GM12878 (cell line): ENCODE data around the gene TMEM214. TPM values are rescaled to one million over a fixed set of nuclear protein-coding genes. Genes with fewer than 3 reads are reported as not detected.

Experiments
- ATAC-seq: fragments of 200-7000 bp; cut with Tn5 transposase; 3 replicates; pipeline ENCODE4 v1.9.1; 2020; ENCODE audit warnings: mild to moderate bottlenecking, moderate library complexity
- BruUV-seq: library from RNA; stranded (reverse); fragments of 400-500 nt; replicated peaks from 2 replicates; lab custom pipeline; 2021; lab: Mats Ljungman, UMichigan
- CTCF ChIA-PET: fragments of 300-600 bp; sonication (Branson Sonifier 250); formaldehyde crosslinking; extraction: SDS; loops from one replicate; lab custom pipeline; 2021; ENCODE audit warnings: inconsistent platforms; lab: Yijun Ruan, JAX
- POLR2A ChIA-PET: fragments of 350-600 bp; formaldehyde crosslinking; extraction: SDS; loops from one replicate; lab custom pipeline; 2021; ENCODE audit warnings: inconsistent platforms; lab: Charles Lee
- RAD21 ChIA-PET: fragments of 300-600 bp; sonication (Branson Sonifier 250); formaldehyde crosslinking; loops from one replicate; lab custom pipeline; 2023; ENCODE audit warnings: antibody characterized with exemption; ENCODE audit not compliant: unreplicated experiment; lab: Charles Lee
- SMC1A ChIA-PET: fragments of 300-600 bp; sonication (Branson Sonifier 250); formaldehyde crosslinking; loops from one replicate; lab custom pipeline; 2023; ENCODE audit not compliant: unreplicated experiment, uncharacterized antibody; lab: Charles Lee
- DNase-seq: peaks from one replicate; pipeline ENCODE4 v3.0.0-alpha.2; 2011; ENCODE audit warnings: low read depth, low spot score
- FAIRE-seq: peaks from 3 replicates; lab custom pipeline; 2011; peaks lifted over from hg19 to GRCh38; lab: Jason Lieb, UNC
- H2AFZ ChIP-seq: 2 replicates; pipeline ENCODE4 v1.6.0; 2011; ENCODE audit warnings: low read depth, low read length, control low read depth; ENCODE audit not compliant: control insufficient read depth
- H3K27ac ChIP-seq: 2 replicates; pipeline ENCODE4 v1.5.1; 2011; ENCODE audit warnings: control low read depth; ENCODE audit not compliant: control insufficient read depth, insufficient read depth
- H3K27me3 ChIP-seq, 2 experiments: replicated peaks in 1 of 2; 2 replicates each; pipeline versions ENCODE4 v1.6.0 to v1.6.1; 2011; ENCODE audit warnings: low read length in 1 of 2; ENCODE audit not compliant: control insufficient read depth in 2 of 2, insufficient read depth in 2 of 2
- H3K36me3 ChIP-seq, 2 experiments: 2 replicates each; pipeline ENCODE4 v1.5.1; 2011; ENCODE audit warnings: low read length in 1 of 2; ENCODE audit not compliant: control insufficient read depth in 2 of 2, insufficient read depth in 2 of 2
- H3K4me1 ChIP-seq: 2 replicates; pipeline ENCODE4 v1.6.1; 2011; ENCODE audit warnings: mild to moderate bottlenecking, low read length, moderate library complexity, mixed read lengths; ENCODE audit not compliant: control insufficient read depth, insufficient read depth
- H3K4me2 ChIP-seq: 2 replicates; pipeline ENCODE4 v1.6.0; 2011; ENCODE audit warnings: control low read depth; ENCODE audit not compliant: control insufficient read depth, insufficient read depth
- H3K4me3 ChIP-seq: fragments of 200-600 bp; sonication (generic); 2 replicates; pipeline ENCODE4 v1.5.1; 2016
- H3K79me2 ChIP-seq: 2 replicates; pipeline ENCODE4 v1.6.0; 2011; ENCODE audit warnings: low read length; ENCODE audit not compliant: control insufficient read depth, insufficient read depth
- H3K9ac ChIP-seq: 2 replicates; pipeline ENCODE4 v1.8.0; 2011; ENCODE audit warnings: low read length, control low read depth, mixed read lengths; ENCODE audit not compliant: control insufficient read depth, insufficient read depth
- H3K9me3 ChIP-seq: replicated peaks from 3 replicates; pipeline ENCODE4 v1.5.1; 2011; ENCODE audit warnings: mild to moderate bottlenecking, low read length; ENCODE audit not compliant: control insufficient read depth, insufficient read depth
- H4K20me1 ChIP-seq: 2 replicates; pipeline ENCODE4 v1.6.0; 2011; ENCODE audit not compliant: control insufficient read depth, insufficient read depth
- BACH1 ChIP-seq: fragments of 450-650 bp; IDR thresholded peaks from 2 replicates; pipeline ENCODE4 v1.6.1; 2017; ENCODE audit warnings: mild to moderate bottlenecking, borderline replicate concordance
- CBX5 ChIP-seq: sonication (generic); IDR thresholded peaks from 2 replicates; pipeline ENCODE4 v1.6.1; 2016; ENCODE audit warnings: low read depth, moderate library complexity, mild to moderate bottlenecking, inconsistent platforms
- CREB1 ChIP-seq: IDR thresholded peaks from 2 replicates; pipeline ENCODE4 v1.6.1; 2012; ENCODE audit warnings: low read depth, mild to moderate bottlenecking, inconsistent platforms
- ELK1 ChIP-seq: IDR thresholded peaks from 2 replicates; pipeline ENCODE4 v1.6.1; 2012; ENCODE audit warnings: low read depth, low read length, improper control_type of control experiment
- FOXK2 ChIP-seq: fragments of 450-650 bp; IDR thresholded peaks from 2 replicates; pipeline ENCODE4 v1.6.1; 2017; ENCODE audit warnings: mild to moderate bottlenecking, moderate library complexity
- MEF2A ChIP-seq: IDR thresholded peaks from 2 replicates; pipeline ENCODE4 v1.6.1; 2011; ENCODE audit warnings: low read depth, mild to moderate bottlenecking, low read length, moderate library complexity; ENCODE audit not compliant: insufficient read depth
- NKRF ChIP-seq: fragments of 450-650 bp; conservative IDR thresholded peaks from 2 replicates; pipeline ENCODE4 v1.6.1; 2017; ENCODE audit warnings: mild to moderate bottlenecking, moderate library complexity
- PAX5 ChIP-seq: IDR thresholded peaks from 2 replicates; pipeline ENCODE4 v1.6.1; 2011; ENCODE audit warnings: low read depth, low read length, borderline replicate concordance
- PBX3 ChIP-seq: IDR thresholded peaks from 2 replicates; pipeline ENCODE4 v1.6.1; 2011; ENCODE audit warnings: mild to moderate bottlenecking, low read depth, low read length, moderate library complexity; ENCODE audit not compliant: insufficient replicate concordance
- RELA ChIP-seq: fragments of 450-650 bp; IDR thresholded peaks from 2 replicates; pipeline ENCODE4 v1.8.0; 2014; ENCODE audit warnings: borderline replicate concordance; ENCODE audit not compliant: partially characterized antibody
- RFX5 ChIP-seq: IDR thresholded peaks from 2 replicates; pipeline ENCODE4 v1.6.1; 2011; ENCODE audit warnings: low read depth, low read length, improper control_type of control experiment
- RUNX3 ChIP-seq: IDR thresholded peaks from 2 replicates; pipeline ENCODE4 v1.6.1; 2012; ENCODE audit warnings: low read length, inconsistent platforms
- SMC3 ChIP-seq: IDR thresholded peaks from 2 replicates; pipeline ENCODE4 v1.6.1; 2011; ENCODE audit warnings: low read length, improper control_type of control experiment, borderline replicate concordance
- TARDBP ChIP-seq: IDR thresholded peaks from 2 replicates; pipeline ENCODE4 v1.6.1; 2016; ENCODE audit warnings: borderline replicate concordance
- TBL1XR1 ChIP-seq: IDR thresholded peaks from 2 replicates; pipeline ENCODE4 v1.6.1; 2012; ENCODE audit warnings: low read depth, low read length, improper control_type of control experiment
- ZNF274 ChIP-seq: IDR thresholded peaks from one replicate; pipeline ENCODE4 v1.8.0; 2011; ENCODE audit not compliant: insufficient read length, insufficient read depth
- WGBS: methylation state at CpG from one replicate; pipeline ENCODE4 v1.1.6; 2016; ENCODE audit warnings: low lambda C conversion rate; ENCODE audit not compliant: insufficient replicate concordance, insufficient coverage; ENCODE audit errors: missing lambda C conversion rate; 5-methylcytosine and 5-hydroxymethylcytosine counted together
- in situ Hi-C: fragments of 300-500 bp; cut with MboI; formaldehyde crosslinking; loops from 9 replicates; pipeline ENCODE4 v1.14.3; 2018; ENCODE audit warnings: mixed read lengths
- intact Hi-C: fragments of 100-400 bp; cut with micrococcal nuclease; formaldehyde crosslinking; loops from one replicate; pipeline ENCODE4 v1.14.2; 2022; ENCODE audit not compliant: unreplicated experiment
- polyA plus RNA-seq, 11 experiments: library from polyadenylated mRNA; depleted of rRNA in 4 of 11; unstranded in 6 of 11; stranded (reverse) in 5 of 11; fragments of >200 nt; fragmentation: Nextera tagmentation in 4 of 11; fragmentation: Illumina TruSeq in 1 of 11; extraction: Ambion mirVana in 4 of 11; extraction: Trizol in 1 of 11; gene quantifications; 1 replicate in 1 of 11; 2 replicates in 10 of 11; pipeline versions ENCODE4 v1.2.1 to v1.2.3, GENCODE V29; 2011 to 2016; ENCODE audit warnings: inconsistent platforms in 2 of 11, missing spikeins in 2 of 11, low read depth in 1 of 11
- total RNA-seq, 4 experiments: library from RNA; depleted of rRNA in 3 of 4; stranded (reverse); fragments of >200 nt in 3 of 4; fragmentation: Illumina TruSeq in 1 of 4; extraction: Trizol in 1 of 4; gene quantifications; 2 replicates each; pipeline versions ENCODE4 v1.2.1 to v1.2.3, GENCODE V29; 2013 to 2021

The TMEM214 gene
- total and polyA plus RNA-seq, 10 of the 15 experiments (the other 5 are each of a cell fraction or from before 2014, with no cell fraction given): 10.4 to 79.2 (median 45.0) TPM

- Histone ChIP-seq H3K27me3 (peaks cover 5% of the 10 kb centered on the region in 2 experiments; a peak in 3 of 4 replicates), H3K9me3 (no peaks in the 10 kb centered on the region), H3K4me2 (no peak overlapping the region), H3K4me1 (no peaks in the 10 kb centered on the region), H4K20me1 (no peaks in the 10 kb centered on the region), H3K9ac (no peak overlapping the region), H3K4me3 (no peak overlapping the region), H3K27ac (no peak overlapping the region), H2AFZ (no peak overlapping the region), H3K36me3 (no peaks in the 10 kb centered on the region), H3K79me2 (no peaks in the 10 kb centered on the region)
- ChIA-PET POLR2A (no interaction called here), CTCF (interaction anchor here (0.9 kb wide), 1 partner anchor 24 kb away, joined by 3 read pairs; no protein-coding TSS in a partner anchor), SMC1A (no interaction called here), RAD21 (no interaction called here)
- BruUV-seq: no TSS peak
- intact Hi-C loops (no loop called here), in situ Hi-C loops (no loop called here)
- TF ChIP-seq RUNX3 (no peak), BACH1 (no peak), FOXK2 (no peak), CBX5 (no peak), PAX5 (no peak)
- WGBS: 65% methylated on average over 4 of the region's 4 CpGs
- DNase-seq (no peak), ATAC-seq (no peak), FAIRE-seq (no peak)
These were observed 47.0 kb upstream of the TMEM214 start for GRCh38 chr2:26985807-26986206.

- no peaks in the 10 kb centered on the region for H3K79me2 ChIP-seq
- peaks cover 5% of the 10 kb centered on the region in 2 experiments for H3K27me3 ChIP-seq
- in situ Hi-C loops: no loop called here
- H2AFZ ChIP-seq: no peak overlapping the region
- FAIRE-seq: no peak
- DNase-seq: no peak
- H3K9ac ChIP-seq: no peak overlapping the region
- no TSS peak for BruUV-seq
- RAD21 ChIA-PET: no interaction called here
- 23% methylated on average over 5 of the region's 5 CpGs for WGBS
- H3K4me3 ChIP-seq: no peak overlapping the region
- no peaks in the 10 kb centered on the region for H3K4me1 ChIP-seq
- no peak overlapping the region for H3K4me2 ChIP-seq
- H3K27ac ChIP-seq: no peak overlapping the region
- POLR2A ChIA-PET: no interaction called here
- intact Hi-C loops: no loop called here
- CTCF ChIA-PET: interaction anchor here (0.9 kb wide), 1 partner anchor 24 kb away, joined by 3 read pairs; no protein-coding TSS in a partner anchor
- H3K9me3 ChIP-seq: no peaks in the 10 kb centered on the region
- no peak for ATAC-seq
- no peaks in the 10 kb centered on the region for H4K20me1 ChIP-seq
- no peaks in the 10 kb centered on the region for H3K36me3 ChIP-seq
- SMC1A ChIA-PET: interaction anchor here (2.1 kb wide), 1 partner anchor 24 kb away, joined by 6 read pairs; no protein-coding TSS in a partner anchor
- no peak for TF ChIP-seq SMC3
- TF ChIP-seq CREB1: no peak
- TF ChIP-seq NKRF: no peak
- no peak for TF ChIP-seq RFX5
- TF ChIP-seq RELA: no peak
- no peak for TF ChIP-seq TARDBP
- no peak for TF ChIP-seq MEF2A
- TF ChIP-seq ELK1: no peak
- no peak for TF ChIP-seq TBL1XR1
- no peak for TF ChIP-seq PBX3
- TF ChIP-seq ZNF274: no peak
These were observed 46.2 kb upstream of the TMEM214 start for GRCh38 chr2:26986576-26986975.
